Activated CD4-positive, alpha-beta T cell treated with anti-CD3 and anti-CD28 coated beads for 36 hours (primary cell): ENCODE data around the gene PMEPA1. TPM values are rescaled to one million over a fixed set of nuclear protein-coding genes. Genes with fewer than 3 reads are reported as not detected.
A peak's percentile ranks its signal among the peaks of the same experiment; 100 is the strongest.

Experiments used
- ATAC-seq: fragments of 200-7000 bp; cut with Tn5 transposase; one replicate; pipeline ENCODE4 v1.10.0; 2021; ENCODE audit warnings: mild to moderate bottlenecking, moderate library complexity
- CTCF ChIA-PET: fragments of 350-600 bp; sonication (Branson Sonifier 250); formaldehyde crosslinking; loops from one replicate; lab custom pipeline; 2021; ENCODE audit warnings: antibody characterized with exemption; lab: Charles Lee
- POLR2A ChIA-PET: fragments of 350-600 bp; sonication (Branson Sonifier 250); formaldehyde crosslinking; loops from one replicate; lab custom pipeline; 2021; ENCODE audit warnings: antibody characterized with exemption, inconsistent platforms; lab: Charles Lee
- DNase-seq: peaks from one replicate; pipeline ENCODE4 v3.0.0-alpha.2; 2020
- H3K27ac Mint-ChIP-seq: one replicate; pipeline ENCODE4 v1.8.0; 2021; ENCODE audit warnings: mixed read lengths
- H3K27me3 Mint-ChIP-seq: one replicate; pipeline ENCODE4 v1.8.0; 2021; ENCODE audit warnings: mixed read lengths
- H3K36me3 Mint-ChIP-seq: one replicate; pipeline ENCODE4 v1.8.0; 2021; ENCODE audit warnings: low read depth, mixed read lengths
- H3K4me1 Mint-ChIP-seq: one replicate; pipeline ENCODE4 v1.8.0; 2021; ENCODE audit warnings: mixed read lengths
- H3K4me3 Mint-ChIP-seq: one replicate; pipeline ENCODE4 v1.8.0; 2021; ENCODE audit warnings: mild to moderate bottlenecking, moderate library complexity, mixed read lengths
- H3K9me3 Mint-ChIP-seq: one replicate; pipeline ENCODE4 v1.8.0; 2021; ENCODE audit warnings: low read depth, mixed read lengths
- intact Hi-C, 2 experiments: fragments of 100-400 bp; cut with DNase I in 1 of 2; cut with micrococcal nuclease in 1 of 2; formaldehyde crosslinking; loops; one replicate each; pipeline versions ENCODE4 v1.14.2 to v1.15.1; 2022 to 2024; cut with DNase I, micrococcal nuclease
- total RNA-seq, 2 experiments: library from RNA; stranded (reverse); gene quantifications; one replicate each; pipeline ENCODE4 v1.2.3, GENCODE V29; 2021

The PMEPA1 gene
- total RNA-seq, 2 experiments from 2014 or later: 1.6 to 1.8 TPM

- POLR2A ChIA-PET: interaction anchor here (0.7 to 3.9 kb wide), 5 partner anchors 10 to 694 kb away, joined by 3 to 57 read pairs (median 5); partner anchors contain the start of gene RBM38
- peak overlapping the region; percentile 92 for H3K27ac Mint-ChIP-seq
- H3K27me3 Mint-ChIP-seq: peaks cover 7% of the 10 kb centered on the region
- no peaks in the 10 kb centered on the region for H3K9me3 Mint-ChIP-seq
- peaks cover 58% of the 10 kb centered on the region for H3K4me1 Mint-ChIP-seq
- intact Hi-C loops: loop anchor here (1.0 to 10.0 kb wide), 13 partner anchors 9 to 1196 kb away; partner anchors contain the start of genes PMEPA1 (in 1 of the 2), RBM38 (in 1 of the 2) and STX16 (in 1 of the 2)
- CTCF ChIA-PET: interaction anchor here (0.6 to 2.8 kb wide), 22 partner anchors 10 to 616 kb away, joined by 3 to 18 read pairs (median 3); no protein-coding TSS in a partner anchor
- peaks cover 6% of the 10 kb centered on the region for H3K36me3 Mint-ChIP-seq
- DNase-seq: peak; percentile 85
- H3K4me3 Mint-ChIP-seq: peak overlapping the region; percentile 65
- ATAC-seq: peak; percentile 74
These were observed 90.6 kb downstream of the PMEPA1 start for GRCh38 chr20:57619051-57619831.

DNA sequence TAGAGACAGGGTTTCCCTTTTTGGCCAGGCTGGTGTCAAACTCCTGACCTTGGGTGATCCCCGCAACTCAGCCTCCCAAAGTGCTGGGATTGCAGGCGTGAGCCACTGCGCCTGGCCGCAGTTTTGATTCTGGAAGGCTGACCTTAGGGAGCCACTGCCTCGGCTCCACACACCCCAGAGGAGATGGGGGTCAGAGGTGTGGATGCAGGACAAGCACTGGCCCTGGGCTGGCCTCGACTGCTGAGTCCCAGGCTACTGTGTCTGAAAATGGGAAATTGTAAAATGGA is 91.1 kb downstream of the PMEPA1 start:
- H3K36me3 Mint-ChIP-seq: peaks cover 3% of the 10 kb centered on the region
- peak overlapping the region; percentile 65 for H3K4me3 Mint-ChIP-seq
- CTCF ChIA-PET: interaction anchor here (0.6 to 2.8 kb wide), 12 partner anchors 10 to 616 kb away, joined by 3 to 18 read pairs (median 3); no protein-coding TSS in a partner anchor
- no peak for DNase-seq
- intact Hi-C loops: loop anchor here (1.0 to 10.0 kb wide), 13 partner anchors 10 to 1196 kb away; partner anchors contain the start of genes PMEPA1 (in 1 of the 2), RBM38 (in 1 of the 2) and STX16 (in 1 of the 2)
- ATAC-seq: no peak
- peaks cover 7% of the 10 kb centered on the region for H3K27me3 Mint-ChIP-seq
- peaks cover 58% of the 10 kb centered on the region for H3K4me1 Mint-ChIP-seq
- H3K9me3 Mint-ChIP-seq: no peaks in the 10 kb centered on the region
- H3K27ac Mint-ChIP-seq: peak overlapping the region; percentile 92
- POLR2A ChIA-PET: interaction anchor here (0.7 to 3.9 kb wide), 3 partner anchors 10 to 227 kb away, joined by 4 to 57 read pairs (median 5); no protein-coding TSS in a partner anchor

DNA sequence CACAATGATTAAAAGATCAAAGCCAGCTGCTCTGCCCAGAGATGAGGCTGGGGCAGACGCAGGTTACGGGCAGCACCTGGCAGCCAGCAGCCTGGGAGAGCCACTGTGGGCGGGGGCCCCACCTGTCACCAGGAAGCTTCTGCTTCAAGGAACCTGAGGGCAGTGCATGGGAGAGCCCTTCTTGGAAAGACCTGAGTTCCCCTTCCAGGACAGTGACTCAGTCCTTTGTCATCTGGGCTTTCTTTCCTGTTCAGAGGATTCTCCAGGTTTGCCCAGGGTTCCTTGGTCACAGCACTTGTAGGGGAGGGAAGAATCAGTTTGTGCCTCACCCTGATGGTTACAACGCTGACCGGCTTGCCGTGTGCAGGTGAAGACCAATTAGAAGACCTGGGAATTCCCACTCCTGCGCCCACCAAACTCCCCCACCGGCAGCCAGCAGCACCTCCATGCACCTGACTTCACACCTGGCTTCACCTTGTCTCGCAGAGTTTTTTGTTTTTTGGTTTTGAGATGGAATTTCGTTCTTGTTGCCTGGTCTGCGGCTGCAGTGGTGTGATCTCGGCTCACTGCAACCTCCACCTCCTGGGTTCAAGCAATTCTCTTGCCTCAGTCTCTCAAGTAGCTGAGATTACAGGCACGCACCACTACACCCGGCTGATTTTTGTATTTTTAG is 91.6 kb downstream of the PMEPA1 start:
- no peaks in the 10 kb centered on the region for H3K9me3 Mint-ChIP-seq
- peak overlapping the region; percentile 92 for H3K27ac Mint-ChIP-seq
- peaks cover 7% of the 10 kb centered on the region for H3K27me3 Mint-ChIP-seq
- ATAC-seq: peak; percentile 6
- peak overlapping the region; percentile 65 for H3K4me3 Mint-ChIP-seq
- CTCF ChIA-PET: interaction anchor here (0.6 to 2.8 kb wide), 8 partner anchors 11 to 110 kb away, joined by 3 to 18 read pairs (median 3); no protein-coding TSS in a partner anchor
- DNase-seq: peak; percentile 66
- intact Hi-C loops: loop anchor here (2.0 to 10.0 kb wide), 4 partner anchors 81 to 1197 kb away; partner anchors contain the start of genes PMEPA1 (in 1 of the 2) and STX16 (in 1 of the 2)
- peaks cover 2% of the 10 kb centered on the region for H3K36me3 Mint-ChIP-seq
- H3K4me1 Mint-ChIP-seq: peaks cover 58% of the 10 kb centered on the region
- POLR2A ChIA-PET: interaction anchor here (0.6 to 3.9 kb wide), 3 partner anchors 11 to 62 kb away, joined by 4 to 57 read pairs (median 5); no protein-coding TSS in a partner anchor

GRCh38 chr20:57617079-57617795 is 92.6 kb downstream of the PMEPA1 start:
- ATAC-seq: no peak
- H3K27me3 Mint-ChIP-seq: peaks cover 7% of the 10 kb centered on the region
- intact Hi-C loops: loop anchor here in 1 of 2 experiments (10.0 kb wide), 1 partner anchor 1198 kb away; no protein-coding TSS in a partner anchor
- ChIA-PET CTCF (interaction anchor here (0.6 to 1.3 kb wide), 4 partner anchors 14 to 109 kb away, joined by 3 to 5 read pairs (median 3); no protein-coding TSS in a partner anchor), POLR2A (interaction anchor here (0.6 to 3.9 kb wide), 2 partner anchors 12 to 63 kb away, joined by 4 to 57 read pairs; no protein-coding TSS in a partner anchor)
- H3K36me3 Mint-ChIP-seq: peaks cover 2% of the 10 kb centered on the region
- H3K4me1 Mint-ChIP-seq: peaks cover 51% of the 10 kb centered on the region
- no peak for DNase-seq
- no peak overlapping the region for H3K4me3 Mint-ChIP-seq
- no peaks in the 10 kb centered on the region for H3K9me3 Mint-ChIP-seq
- H3K27ac Mint-ChIP-seq: no peak overlapping the region

GRCh38 chr20:57616143-57616951 is 93.5 kb downstream of the PMEPA1 start:
- intact Hi-C loops: loop anchor here in 1 of 2 experiments (10.0 kb wide), 1 partner anchor 1198 kb away; no protein-coding TSS in a partner anchor
- ATAC-seq (no peak), DNase-seq (no peak)
- Mint-ChIP-seq H3K4me1 (peaks cover 47% of the 10 kb centered on the region), H3K27me3 (peaks cover 7% of the 10 kb centered on the region), H3K36me3 (peaks cover 2% of the 10 kb centered on the region), H3K27ac (no peak overlapping the region), H3K4me3 (no peak overlapping the region), H3K9me3 (no peaks in the 10 kb centered on the region)
- ChIA-PET POLR2A (no interaction called here), CTCF (interaction anchor here (1.1 to 1.3 kb wide), 2 partner anchors 12 to 14 kb away, joined by 4 read pairs; no protein-coding TSS in a partner anchor)

DNA sequence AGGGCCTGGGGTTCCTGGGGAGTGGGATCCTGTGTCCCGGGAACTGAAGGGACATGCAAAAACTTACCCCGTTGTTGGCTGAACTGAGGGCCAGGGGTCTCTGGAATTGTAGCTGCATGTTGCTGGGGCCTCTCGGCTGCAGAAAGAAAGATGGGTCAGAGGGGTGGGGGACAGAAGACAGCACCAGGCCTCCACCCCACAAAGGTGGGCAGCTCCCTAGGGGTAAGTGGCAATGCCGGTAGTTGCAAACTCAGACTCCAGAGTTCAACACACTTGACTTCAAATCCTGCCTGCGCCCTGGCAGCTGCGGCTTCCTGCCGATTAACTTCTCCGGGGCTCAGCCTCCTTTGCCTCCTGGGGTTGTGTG is 94.4 kb downstream of the PMEPA1 start:
- no peak for DNase-seq
- H3K9me3 Mint-ChIP-seq: no peaks in the 10 kb centered on the region
- H3K27ac Mint-ChIP-seq: no peak overlapping the region
- H3K4me1 Mint-ChIP-seq: peaks cover 38% of the 10 kb centered on the region
- no peak for ATAC-seq
- H3K27me3 Mint-ChIP-seq: peaks cover 7% of the 10 kb centered on the region
- CTCF ChIA-PET: interaction anchor here (0.5 to 1.3 kb wide), 3 partner anchors 13 to 38 kb away, joined by 4 to 5 read pairs (median 4); no protein-coding TSS in a partner anchor
- H3K4me3 Mint-ChIP-seq: no peak overlapping the region
- peaks cover 2% of the 10 kb centered on the region for H3K36me3 Mint-ChIP-seq
- POLR2A ChIA-PET: no interaction called here
- intact Hi-C loops: loop anchor here in 1 of 2 experiments (10.0 kb wide), 1 partner anchor 1199 kb away; no protein-coding TSS in a partner anchor

- Mint-ChIP-seq H3K36me3 (peaks cover 2% of the 10 kb centered on the region), H3K27me3 (peaks cover 7% of the 10 kb centered on the region), H3K4me1 (peaks cover 31% of the 10 kb centered on the region), H3K4me3 (no peak overlapping the region), H3K27ac (no peak overlapping the region), H3K9me3 (no peaks in the 10 kb centered on the region)
- DNase-seq: no peak
- no peak for ATAC-seq
- CTCF ChIA-PET: interaction anchor here (0.5 to 1.3 kb wide), 2 partner anchors 13 to 39 kb away, joined by 4 to 5 read pairs; no protein-coding TSS in a partner anchor
- intact Hi-C loops: loop anchor here in 1 of 2 experiments (10.0 kb wide), 1 partner anchor 1200 kb away; no protein-coding TSS in a partner anchor
- POLR2A ChIA-PET: no interaction called here
These were observed 95.0 kb downstream of the PMEPA1 start for GRCh38 chr20:57614490-57615444.

- no peak for ATAC-seq
- POLR2A ChIA-PET: no interaction called here
- Mint-ChIP-seq H3K36me3 (peaks cover 2% of the 10 kb centered on the region), H3K4me3 (no peak overlapping the region), H3K9me3 (no peaks in the 10 kb centered on the region), H3K27me3 (peaks cover 7% of the 10 kb centered on the region), H3K27ac (no peak overlapping the region), H3K4me1 (peaks cover 18% of the 10 kb centered on the region)
- no peak for DNase-seq
- intact Hi-C loops: loop anchor here in 1 of 2 experiments (10.0 kb wide), 1 partner anchor 1201 kb away; no protein-coding TSS in a partner anchor
- CTCF ChIA-PET: interaction anchor here (0.6 kb wide), 1 partner anchor 405 kb away, joined by 3 read pairs; no protein-coding TSS in a partner anchor
These were observed 96.3 kb downstream of the PMEPA1 start for GRCh38 chr20:57613481-57613921.

GRCh38 chr20:57612916-57613315 is 96.9 kb downstream of the PMEPA1 start:
- intact Hi-C loops: loop anchor here in 1 of 2 experiments (10.0 kb wide), 1 partner anchor 1202 kb away; no protein-coding TSS in a partner anchor
- peaks cover 13% of the 10 kb centered on the region for H3K4me1 Mint-ChIP-seq
- ChIA-PET CTCF (interaction anchor here (0.6 kb wide), 1 partner anchor 405 kb away, joined by 3 read pairs; no protein-coding TSS in a partner anchor), POLR2A (no interaction called here)
- DNase-seq: no peak
- H3K4me3 Mint-ChIP-seq: no peak overlapping the region
- ATAC-seq: no peak
- H3K27me3 Mint-ChIP-seq: peaks cover 7% of the 10 kb centered on the region
- H3K36me3 Mint-ChIP-seq: peaks cover 2% of the 10 kb centered on the region
- H3K9me3 Mint-ChIP-seq: no peaks in the 10 kb centered on the region
- H3K27ac Mint-ChIP-seq: no peak overlapping the region
